Lower leg skin (tissue), 3 donors: ENCODE measurements around the gene CNNM2.

Experiments
- POLR2A ChIP-seq, 2 donors: fragments of 450-650 bp; IDR thresholded peaks; one replicate each; pipeline ENCODE4 v1.6.1; 2016 to 2017; ENCODE audit warnings: antibody characterized with exemption in 2 of 2, mild to moderate bottlenecking in 1 of 2, moderate library complexity in 1 of 2
- TF ChIP-seq, protein P1 (sequence below), 3 donors: fragments of 450-650 bp; IDR thresholded peaks; one replicate each; pipeline ENCODE4 v1.5.1; 2016; ENCODE audit warnings: antibody characterized with exemption in 3 of 3, mild to moderate bottlenecking in 3 of 3, moderate library complexity in 2 of 3

GRCh38 chr10:103123282-103124024 is 205.4 kb downstream of the CNNM2 start:
- TF ChIP-seq, protein P1, sequence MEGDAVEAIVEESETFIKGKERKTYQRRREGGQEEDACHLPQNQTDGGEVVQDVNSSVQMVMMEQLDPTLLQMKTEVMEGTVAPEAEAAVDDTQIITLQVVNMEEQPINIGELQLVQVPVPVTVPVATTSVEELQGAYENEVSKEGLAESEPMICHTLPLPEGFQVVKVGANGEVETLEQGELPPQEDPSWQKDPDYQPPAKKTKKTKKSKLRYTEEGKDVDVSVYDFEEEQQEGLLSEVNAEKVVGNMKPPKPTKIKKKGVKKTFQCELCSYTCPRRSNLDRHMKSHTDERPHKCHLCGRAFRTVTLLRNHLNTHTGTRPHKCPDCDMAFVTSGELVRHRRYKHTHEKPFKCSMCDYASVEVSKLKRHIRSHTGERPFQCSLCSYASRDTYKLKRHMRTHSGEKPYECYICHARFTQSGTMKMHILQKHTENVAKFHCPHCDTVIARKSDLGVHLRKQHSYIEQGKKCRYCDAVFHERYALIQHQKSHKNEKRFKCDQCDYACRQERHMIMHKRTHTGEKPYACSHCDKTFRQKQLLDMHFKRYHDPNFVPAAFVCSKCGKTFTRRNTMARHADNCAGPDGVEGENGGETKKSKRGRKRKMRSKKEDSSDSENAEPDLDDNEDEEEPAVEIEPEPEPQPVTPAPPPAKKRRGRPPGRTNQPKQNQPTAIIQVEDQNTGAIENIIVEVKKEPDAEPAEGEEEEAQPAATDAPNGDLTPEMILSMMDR (IDR thresholded peaks at IDR 0.05) = no peak
- no peak for TF ChIP-seq POLR2A (IDR thresholded peaks at IDR 0.05)
